NB4 (cell line): ENCODE results near the gene SRGN.

Experiments
- CTCF ChIP-seq: IDR thresholded peaks from one replicate; pipeline ENCODE4 v1.5.1; 2012; ENCODE audit warnings: low read depth, low read length
- POLR2A ChIP-seq: IDR thresholded peaks from 2 replicates; pipeline ENCODE4 v1.6.1; 2011; ENCODE audit warnings: mild to moderate bottlenecking; ENCODE audit not compliant: insufficient read length; ENCODE audit errors: extremely low read depth

GRCh38 chr10:69107176-69107490, 19.2 kb downstream of the SRGN start:
- TF ChIP-seq CTCF, result no peak
- no peak for TF ChIP-seq POLR2A
